GM23338 (cell line): ENCODE data around the gene FOXL2NB.

Source experiments
- POLR2AphosphoS5 ChIP-seq: IDR thresholded peaks from 2 replicates; pipeline ENCODE4 v1.6.1; 2016; ENCODE audit warnings: antibody characterized with exemption, low read depth
- ZNF114 ChIP-seq: fragments of 250-450 bp; sonication (Bioruptor Pico); IDR thresholded peaks from 2 replicates; pipeline ENCODE4 v1.5.0; 2020; ENCODE audit warnings: mild to moderate bottlenecking, moderate library complexity
- TF ChIP-seq, protein P1 (sequence below), 2 experiments: fragments of 200-600 bp in 1 of 2; sonication (generic) in 1 of 2; conservative IDR thresholded peaks; 2 replicates each; pipeline versions ENCODE4 v1.5.1 to v1.6.1; 2016 to 2017; ENCODE audit warnings: antibody characterized with exemption in 2 of 2, low read depth in 2 of 2, mild to moderate bottlenecking in 2 of 2, moderate library complexity in 1 of 2
- TF ChIP-seq, protein P2 (sequence below): IDR thresholded peaks from one replicate; pipeline ENCODE4 v1.6.1; 2018; ENCODE audit warnings: antibody characterized with exemption; ENCODE audit not compliant: unreplicated experiment
- TF ChIP-seq, protein P3 (sequence below): IDR thresholded peaks from 2 replicates; pipeline ENCODE4 v1.6.1; 2016; ENCODE audit warnings: antibody characterized with exemption

DNA sequence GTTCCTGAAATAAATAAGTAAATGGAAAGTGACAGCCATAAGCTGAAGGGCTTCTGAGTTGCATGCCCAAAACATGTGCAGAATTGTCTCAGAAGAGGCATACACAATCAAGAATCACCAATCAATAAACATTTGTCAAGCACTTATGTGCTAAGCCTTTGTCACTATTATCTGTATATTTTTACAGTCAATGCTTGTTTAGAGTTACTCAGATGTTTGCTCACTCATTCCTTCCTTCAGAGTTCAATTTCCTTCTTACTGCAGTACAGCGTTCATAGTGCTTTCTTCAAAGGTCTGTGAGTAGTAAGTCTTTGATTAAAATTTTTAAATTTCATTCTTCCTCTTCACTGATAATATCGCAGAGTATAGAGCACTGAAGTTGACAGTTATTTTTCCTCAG is 17.2 kb downstream of the FOXL2NB start:
- TF ChIP-seq ZNF114, result no peak
- TF ChIP-seq POLR2AphosphoS5, result no peak
- TF ChIP-seq, protein P1, sequence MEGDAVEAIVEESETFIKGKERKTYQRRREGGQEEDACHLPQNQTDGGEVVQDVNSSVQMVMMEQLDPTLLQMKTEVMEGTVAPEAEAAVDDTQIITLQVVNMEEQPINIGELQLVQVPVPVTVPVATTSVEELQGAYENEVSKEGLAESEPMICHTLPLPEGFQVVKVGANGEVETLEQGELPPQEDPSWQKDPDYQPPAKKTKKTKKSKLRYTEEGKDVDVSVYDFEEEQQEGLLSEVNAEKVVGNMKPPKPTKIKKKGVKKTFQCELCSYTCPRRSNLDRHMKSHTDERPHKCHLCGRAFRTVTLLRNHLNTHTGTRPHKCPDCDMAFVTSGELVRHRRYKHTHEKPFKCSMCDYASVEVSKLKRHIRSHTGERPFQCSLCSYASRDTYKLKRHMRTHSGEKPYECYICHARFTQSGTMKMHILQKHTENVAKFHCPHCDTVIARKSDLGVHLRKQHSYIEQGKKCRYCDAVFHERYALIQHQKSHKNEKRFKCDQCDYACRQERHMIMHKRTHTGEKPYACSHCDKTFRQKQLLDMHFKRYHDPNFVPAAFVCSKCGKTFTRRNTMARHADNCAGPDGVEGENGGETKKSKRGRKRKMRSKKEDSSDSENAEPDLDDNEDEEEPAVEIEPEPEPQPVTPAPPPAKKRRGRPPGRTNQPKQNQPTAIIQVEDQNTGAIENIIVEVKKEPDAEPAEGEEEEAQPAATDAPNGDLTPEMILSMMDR (conservative IDR thresholded peaks at IDR 0.05; ENCODE audit: low read depth in 2 of 2), result no peak
- TF ChIP-seq, protein P2, sequence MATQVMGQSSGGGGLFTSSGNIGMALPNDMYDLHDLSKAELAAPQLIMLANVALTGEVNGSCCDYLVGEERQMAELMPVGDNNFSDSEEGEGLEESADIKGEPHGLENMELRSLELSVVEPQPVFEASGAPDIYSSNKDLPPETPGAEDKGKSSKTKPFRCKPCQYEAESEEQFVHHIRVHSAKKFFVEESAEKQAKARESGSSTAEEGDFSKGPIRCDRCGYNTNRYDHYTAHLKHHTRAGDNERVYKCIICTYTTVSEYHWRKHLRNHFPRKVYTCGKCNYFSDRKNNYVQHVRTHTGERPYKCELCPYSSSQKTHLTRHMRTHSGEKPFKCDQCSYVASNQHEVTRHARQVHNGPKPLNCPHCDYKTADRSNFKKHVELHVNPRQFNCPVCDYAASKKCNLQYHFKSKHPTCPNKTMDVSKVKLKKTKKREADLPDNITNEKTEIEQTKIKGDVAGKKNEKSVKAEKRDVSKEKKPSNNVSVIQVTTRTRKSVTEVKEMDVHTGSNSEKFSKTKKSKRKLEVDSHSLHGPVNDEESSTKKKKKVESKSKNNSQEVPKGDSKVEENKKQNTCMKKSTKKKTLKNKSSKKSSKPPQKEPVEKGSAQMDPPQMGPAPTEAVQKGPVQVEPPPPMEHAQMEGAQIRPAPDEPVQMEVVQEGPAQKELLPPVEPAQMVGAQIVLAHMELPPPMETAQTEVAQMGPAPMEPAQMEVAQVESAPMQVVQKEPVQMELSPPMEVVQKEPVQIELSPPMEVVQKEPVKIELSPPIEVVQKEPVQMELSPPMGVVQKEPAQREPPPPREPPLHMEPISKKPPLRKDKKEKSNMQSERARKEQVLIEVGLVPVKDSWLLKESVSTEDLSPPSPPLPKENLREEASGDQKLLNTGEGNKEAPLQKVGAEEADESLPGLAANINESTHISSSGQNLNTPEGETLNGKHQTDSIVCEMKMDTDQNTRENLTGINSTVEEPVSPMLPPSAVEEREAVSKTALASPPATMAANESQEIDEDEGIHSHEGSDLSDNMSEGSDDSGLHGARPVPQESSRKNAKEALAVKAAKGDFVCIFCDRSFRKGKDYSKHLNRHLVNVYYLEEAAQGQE, result no peak
- TF ChIP-seq, protein P3, sequence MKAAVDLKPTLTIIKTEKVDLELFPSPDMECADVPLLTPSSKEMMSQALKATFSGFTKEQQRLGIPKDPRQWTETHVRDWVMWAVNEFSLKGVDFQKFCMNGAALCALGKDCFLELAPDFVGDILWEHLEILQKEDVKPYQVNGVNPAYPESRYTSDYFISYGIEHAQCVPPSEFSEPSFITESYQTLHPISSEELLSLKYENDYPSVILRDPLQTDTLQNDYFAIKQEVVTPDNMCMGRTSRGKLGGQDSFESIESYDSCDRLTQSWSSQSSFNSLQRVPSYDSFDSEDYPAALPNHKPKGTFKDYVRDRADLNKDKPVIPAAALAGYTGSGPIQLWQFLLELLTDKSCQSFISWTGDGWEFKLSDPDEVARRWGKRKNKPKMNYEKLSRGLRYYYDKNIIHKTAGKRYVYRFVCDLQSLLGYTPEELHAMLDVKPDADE, result no peak
